Bone marrow (tissue), 2 donors: ENCODE results near the gene TBATA.

Source experiments
- DNase-seq, 2 donors: peaks; one replicate each; lab custom pipeline; 2025; lab: John Stamatoyannopoulos, UW

Gene TBATA

DNA sequence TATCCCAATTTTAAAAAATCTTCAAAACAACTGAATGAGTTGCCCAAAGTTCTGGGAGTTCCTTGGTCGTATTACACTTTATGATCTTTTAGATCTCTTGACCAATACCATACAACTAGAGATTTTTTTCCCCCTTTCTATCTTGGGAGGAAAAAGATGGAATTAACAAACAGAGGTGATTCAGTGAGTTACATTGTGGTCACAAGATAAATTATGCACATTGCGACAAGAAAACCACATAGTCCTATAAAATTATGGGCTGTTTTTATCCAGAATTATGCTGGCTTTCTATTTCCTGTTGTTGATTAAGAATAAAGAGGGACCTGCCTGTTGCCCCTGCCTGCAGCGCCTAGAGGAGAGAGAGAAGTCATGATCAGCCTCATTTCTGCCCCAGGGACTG, 22.4 kb upstream of the TBATA start:
- no peak for DNase-seq

DNA sequence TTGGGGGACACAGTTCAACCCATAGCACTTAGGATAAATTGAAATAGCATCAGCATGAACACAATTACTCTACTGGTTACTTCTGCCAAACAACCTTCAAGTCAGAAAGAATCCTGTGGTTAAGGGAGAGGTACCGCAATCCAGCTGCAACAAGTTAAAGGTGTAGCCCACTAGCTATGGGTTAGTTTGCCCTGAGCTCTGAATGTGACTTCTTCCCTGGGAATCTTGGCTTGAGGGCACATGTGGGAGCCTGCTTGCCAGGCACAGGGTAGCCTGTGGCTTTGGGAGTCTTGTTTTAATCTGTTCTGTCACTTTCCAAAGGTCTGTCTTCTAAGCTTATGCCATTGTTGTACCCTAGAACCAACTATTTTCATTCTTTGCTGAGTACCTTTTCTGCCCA, 21.7 kb upstream of the TBATA start:
- DNase-seq = no peak

DNA sequence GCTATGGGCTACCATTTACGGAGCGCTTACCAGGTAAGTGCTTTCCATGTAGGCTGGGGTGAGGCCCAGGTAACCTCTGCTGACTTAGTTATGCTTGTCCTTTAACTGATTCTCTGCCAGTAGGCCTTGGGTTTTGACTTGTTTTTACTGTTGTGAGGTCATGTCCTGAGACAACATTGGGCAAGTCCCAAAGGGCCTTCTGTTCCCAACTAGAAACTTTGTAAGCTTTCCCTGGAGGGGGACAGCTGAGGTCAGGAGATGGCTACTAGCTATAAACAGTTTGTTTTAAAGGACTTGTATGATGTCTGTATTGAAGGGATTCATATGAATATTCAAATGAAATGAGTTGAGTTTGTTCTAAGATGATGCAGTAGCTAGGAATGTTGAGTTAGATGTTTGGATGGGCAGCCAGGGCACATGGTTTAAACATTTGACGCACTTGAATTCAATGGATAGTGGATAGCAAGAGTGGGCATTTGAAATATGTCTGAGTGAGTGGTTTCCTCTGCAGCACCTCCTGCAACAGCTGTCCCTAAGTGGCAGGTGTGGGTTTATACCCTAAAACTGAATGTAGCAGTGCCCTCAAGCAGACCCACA, 20.5 kb upstream of the TBATA start:
- no peak for DNase-seq

DNA sequence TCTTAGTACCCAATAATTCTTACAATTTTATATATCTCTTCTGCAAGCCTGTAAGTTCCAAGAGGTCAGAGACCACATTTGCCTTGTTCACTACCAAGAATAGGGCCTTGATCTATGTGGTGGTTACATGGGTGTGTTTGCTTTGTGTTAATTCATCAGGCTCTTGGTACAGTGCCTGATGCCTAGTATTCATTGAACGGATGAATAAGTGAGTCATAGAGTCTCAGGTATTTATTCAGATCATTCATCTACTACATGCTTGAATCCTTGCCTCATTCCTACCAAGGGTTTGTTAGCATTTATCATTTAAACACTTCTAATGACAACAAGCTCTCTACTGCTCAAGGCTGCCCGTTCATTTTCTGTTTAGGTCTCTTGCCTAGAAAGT, 19.2 kb upstream of the TBATA start:
- DNase-seq = no peak

DNA sequence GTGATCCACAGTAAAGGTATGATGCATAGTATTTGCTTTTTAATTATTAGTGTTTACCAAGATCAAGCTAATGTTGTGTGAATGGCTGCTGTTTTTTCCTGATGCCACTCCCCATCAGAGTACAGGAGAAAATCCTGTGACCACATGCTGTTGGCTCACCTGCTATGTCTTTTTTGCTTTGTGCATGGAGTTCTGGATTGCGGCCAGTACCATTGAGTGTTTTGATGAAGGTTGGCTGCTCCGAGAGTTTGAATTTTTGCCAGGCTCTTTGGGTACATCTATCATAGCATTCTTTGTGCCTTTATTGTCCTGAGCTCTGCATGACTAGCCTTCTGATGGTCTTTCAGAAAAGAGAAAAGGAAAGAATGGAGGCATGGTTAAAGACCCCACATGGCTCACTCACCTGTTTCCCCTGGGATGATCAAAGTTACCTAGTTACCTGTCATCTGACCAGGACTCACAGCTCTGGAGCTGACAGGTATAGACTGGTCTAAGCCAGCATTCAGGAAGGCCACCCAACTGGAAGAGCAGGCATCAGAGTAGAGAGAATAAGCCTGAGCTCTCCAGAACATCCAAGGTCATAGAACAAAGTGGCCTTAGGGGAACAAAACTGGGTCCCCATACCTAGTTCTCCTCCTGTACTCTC, 18.7 kb upstream of the TBATA start:
- no peak for DNase-seq

DNA sequence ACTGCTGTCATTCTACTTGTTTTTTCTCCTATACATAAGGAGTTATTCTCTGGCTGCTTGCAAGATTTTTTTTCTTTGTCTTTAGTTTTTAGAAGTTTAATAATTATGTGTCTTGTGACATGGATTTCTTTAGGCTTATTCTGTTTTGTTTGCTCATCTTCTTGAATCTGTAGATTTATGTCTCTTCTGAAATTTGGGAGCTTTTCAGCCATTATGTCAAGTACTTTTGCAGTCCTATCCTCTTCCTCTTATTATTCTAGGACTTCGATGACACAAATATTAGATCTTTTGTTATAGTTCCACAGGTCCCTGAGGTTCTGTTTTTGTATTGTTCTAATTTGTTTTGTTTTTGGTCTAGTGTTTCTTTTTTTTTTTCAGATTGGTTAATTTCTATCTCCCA, 16.7 kb upstream of the TBATA start:
- DNase-seq = no peak

DNA sequence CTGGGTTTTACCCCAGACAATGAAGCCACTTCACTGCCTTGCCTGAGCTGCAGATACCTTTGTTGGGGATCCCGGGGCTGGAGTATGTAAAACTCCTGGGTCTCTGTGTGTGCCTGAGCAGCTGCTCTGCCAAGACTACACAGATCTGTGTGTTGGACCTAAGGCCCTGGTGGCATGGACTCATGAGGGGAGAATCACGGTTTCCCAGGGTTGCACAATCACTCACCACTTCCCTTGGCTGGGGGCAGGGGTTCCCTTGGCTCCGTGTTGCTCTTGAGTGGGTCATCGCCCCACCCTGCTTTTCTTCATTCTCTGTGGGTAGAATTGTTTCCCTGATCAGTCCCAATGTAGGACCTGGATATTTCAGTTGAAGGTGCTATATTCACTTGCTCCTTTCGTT, 13.9 kb upstream of the TBATA start:
- DNase-seq = peak in 1 of 2 donors; percentile 15

DNA sequence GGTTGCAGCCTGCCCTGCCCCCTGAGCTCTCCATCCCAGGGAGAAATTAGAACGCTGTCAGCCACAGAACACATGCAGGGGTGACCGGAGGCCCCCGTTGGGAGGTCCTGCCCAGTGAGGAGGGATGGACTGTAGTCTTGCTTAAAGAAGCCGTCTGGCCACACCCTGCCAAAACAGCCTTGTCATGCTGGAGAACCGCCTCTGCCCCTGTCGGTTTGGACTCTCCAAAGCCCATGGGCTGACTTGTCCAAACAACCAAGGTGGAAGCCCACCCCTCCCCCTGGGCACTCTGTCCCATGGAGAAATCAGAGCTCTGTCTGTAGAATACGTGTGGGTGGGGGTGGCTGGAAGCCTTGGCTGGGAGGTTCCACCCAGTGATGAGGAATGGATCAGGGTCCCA, 12.7 kb upstream of the TBATA start:
- no peak for DNase-seq

DNA sequence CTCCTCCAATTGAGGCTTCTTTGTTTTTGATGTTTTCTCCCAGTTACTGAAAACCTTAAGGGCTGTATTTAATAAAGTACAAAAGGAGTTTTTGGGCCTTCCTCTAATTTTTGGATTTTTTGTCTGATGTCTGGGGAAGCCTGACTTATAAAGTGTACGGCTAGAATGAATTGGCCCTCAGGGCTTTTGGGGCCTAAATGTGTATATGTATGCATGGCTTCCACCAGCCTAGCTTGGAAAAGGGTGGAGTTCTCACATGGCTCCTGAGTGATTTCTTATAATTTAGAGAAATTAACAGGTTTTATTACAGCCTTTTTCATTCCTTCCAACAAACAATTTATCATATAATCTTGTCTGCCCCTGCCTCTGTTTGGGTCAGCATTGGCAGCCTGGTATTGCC, 10.4 kb upstream of the TBATA start:
- DNase-seq = no peak

DNA sequence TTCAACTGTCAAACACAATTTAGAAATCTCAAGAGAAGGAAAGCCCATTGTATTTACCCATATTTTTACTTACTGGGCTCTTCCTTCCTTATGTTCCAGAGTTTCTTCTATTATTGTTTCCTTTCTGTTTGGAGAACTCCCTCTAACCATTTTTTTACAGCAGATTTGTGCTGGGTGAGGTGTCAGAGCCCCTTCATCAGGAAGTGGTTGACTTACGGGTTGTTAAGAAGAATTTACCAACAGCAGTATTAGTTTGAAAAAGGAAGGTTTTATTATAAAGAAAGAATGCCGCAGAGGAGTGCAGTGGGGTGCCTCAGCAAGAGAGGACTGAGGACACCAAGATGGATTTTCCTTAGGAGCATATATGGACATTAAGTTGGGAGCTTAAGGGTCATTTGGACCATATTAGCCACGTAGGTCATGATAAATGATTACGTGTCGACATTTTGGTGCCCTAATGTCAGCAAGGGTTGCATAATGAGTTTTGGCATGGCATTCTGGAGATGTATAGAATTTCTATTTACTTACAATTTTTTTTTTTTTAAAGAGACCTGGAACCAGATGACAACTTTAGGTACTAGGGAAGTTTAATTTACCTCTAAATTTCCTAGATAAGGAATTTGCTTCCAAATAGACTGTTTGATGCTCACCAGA, 6.3 kb upstream of the TBATA start:
- DNase-seq = no peak

DNA sequence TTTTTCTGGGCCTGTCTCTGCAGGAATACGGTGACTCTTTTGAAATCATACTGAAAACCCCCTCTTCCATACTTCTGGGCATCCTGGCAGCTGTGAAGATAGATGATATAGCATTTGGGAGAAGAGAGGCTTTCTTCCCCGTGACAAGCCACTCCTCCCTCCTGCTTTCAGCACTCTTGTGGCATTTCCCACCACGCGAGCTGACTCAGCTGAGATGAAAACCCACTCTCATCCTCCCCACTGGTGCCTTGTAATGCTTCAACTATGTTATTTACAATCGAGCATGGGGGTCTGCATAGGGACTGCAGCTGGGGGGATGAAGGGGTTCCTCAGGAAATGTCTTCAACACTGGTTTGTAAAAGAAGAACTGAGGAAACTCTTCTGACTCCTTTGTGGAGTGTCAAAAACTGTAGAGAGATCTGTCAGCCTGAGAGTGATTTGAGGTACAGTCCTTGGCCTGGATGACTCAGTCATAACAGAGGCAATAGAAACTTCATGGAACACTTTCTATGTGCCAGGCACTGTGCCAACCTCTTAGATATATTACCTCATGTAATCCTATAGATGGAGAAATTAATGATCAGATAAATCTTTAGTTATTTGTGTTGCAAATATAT, 1.7 kb upstream of the TBATA start:
- peak in 1 of 2 donors; percentile 47 for DNase-seq

DNA sequence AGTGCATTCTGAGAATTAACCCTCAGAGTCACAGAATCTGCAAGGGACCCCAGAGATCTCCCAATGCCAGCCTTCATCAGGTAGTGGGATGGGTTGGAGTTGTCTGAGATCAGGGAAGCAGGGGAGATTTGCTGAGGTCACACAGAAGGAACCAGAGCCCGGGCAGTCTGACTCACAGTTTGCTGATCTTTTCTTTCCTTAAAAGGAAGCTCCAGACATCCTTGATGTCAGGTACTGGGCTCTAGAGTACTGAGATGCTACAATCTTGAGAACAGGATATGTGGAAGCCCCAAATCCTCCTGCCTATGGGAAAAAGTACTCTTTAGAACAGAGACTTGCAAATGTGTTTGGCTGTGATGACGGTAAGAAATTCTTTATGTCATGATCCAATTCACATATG, 706 bp downstream of the TBATA start:
- no peak for DNase-seq

DNA sequence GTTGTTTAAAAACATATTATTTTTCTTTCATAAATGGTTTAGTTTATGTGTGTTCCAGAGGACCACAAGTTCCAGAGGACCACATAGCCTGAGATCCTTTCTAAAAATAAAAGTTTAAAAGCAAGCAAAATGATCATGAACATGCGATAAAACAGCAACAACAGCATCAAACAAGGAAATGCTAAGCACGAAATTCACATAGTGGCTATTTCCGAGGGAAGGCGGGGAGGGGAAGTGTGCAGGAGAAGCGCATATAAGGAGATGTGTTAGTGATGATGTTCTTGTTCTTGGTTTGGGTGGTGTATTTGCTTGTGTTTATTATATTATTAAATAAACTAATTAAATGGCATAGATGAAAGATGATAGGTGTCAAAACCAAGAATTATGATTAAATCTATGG, 1.2 kb downstream of the TBATA start:
- no peak for DNase-seq

DNA sequence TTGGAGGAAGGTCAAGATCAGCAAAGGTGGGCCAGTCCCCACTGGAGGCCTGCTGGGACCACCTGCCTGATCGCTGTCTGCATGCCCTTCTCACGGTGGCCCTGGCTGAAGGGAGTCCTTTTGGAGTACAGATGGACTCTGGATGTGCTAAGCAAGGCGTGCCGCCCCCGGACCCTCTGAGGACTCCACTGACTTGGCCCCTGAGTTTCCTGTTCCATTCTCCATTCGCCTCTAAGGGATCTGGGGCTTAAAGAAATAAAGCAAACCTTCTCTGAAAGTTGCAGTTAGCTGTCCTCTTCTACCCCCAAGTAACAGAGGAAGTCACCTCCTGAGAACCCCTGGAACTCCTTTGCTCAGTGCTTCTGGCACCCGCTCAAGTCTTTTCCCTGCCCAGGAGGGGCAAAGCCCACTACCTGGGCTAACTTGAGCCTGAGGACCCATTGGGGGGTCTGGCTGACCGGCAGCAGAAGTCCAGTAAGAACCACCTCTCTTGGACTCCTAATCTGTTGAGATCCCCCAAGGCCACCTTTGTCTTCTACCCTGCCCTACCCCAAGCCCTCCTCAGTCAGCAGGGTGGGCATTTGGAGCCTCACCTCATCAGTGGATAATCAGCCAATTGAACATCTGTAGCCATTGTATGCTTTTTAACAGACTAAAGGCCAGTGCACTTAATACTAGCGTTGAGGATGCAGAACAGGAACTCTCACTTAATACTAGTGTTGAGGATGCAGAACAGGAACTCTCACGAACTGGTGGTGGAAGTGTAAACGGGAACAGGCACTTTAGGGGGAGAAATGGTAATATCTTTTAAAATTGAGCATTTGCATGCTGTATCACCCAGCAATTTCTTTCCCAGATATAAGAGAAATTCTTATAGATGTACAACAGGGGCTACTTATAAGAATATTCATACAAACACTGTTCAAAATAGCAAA, 2.2 kb downstream of the TBATA start:
- no peak for DNase-seq

DNA sequence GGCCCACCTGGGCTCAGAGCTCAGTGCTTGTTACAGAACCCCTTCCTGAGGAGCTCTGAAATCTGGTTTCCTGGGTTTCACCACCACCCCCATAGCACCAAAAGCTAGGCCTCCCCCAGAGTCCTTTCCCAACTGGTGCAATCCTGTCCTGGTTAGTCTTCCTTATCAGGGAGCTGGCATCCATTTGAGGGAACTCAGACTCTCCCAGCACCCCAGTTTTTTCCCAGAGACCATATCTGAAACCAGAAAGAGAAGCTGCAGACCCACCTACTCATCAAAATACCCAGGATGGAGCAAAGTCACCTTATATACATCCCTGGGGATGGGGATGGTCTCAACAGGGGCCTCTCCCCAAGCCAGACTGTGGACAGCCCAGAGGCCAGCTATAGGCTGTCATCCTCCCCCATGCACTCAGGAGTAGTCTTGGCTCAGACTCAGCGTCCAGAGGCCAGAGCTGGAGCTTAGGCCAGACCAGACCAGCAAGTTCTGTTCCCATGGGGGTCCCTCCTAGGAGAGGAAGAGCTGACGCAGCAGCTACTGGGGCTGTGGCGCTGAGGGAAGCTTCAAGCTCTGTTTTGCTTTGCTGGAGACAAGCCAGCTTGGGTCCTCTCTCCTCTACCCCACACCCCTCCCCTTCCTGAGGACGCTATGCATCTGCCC, 3.0 kb downstream of the TBATA start:
- DNase-seq = no peak

DNA sequence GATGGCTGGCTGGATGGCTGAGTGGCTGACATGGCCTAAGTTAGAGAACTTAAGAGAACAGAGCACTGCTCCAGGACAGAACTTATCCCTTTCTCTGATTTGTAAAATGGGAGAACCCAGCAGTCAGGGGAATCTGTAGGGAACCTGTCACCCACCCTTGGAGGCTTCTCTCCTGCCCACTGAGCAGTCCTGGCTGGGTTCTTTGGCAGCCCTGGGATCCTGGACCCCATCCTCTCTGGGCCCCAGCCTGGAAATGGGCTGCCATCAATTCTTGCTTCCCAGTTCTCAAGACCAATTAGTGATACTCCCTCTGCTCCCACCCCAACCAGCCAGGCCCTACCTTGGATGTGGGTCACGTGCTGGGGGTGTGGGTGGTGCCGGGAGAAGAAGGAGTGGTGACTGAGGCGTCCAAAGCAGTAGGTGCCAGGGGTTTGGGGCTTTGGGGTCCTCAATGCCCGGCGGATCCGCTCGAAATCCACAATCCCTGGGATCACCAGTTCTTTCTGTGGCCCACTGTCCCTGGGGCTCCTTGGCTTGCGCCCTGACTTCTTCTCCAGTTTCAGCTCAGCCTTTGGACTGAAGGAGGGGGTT, 3.6 kb downstream of the TBATA start:
- no peak for DNase-seq

DNA sequence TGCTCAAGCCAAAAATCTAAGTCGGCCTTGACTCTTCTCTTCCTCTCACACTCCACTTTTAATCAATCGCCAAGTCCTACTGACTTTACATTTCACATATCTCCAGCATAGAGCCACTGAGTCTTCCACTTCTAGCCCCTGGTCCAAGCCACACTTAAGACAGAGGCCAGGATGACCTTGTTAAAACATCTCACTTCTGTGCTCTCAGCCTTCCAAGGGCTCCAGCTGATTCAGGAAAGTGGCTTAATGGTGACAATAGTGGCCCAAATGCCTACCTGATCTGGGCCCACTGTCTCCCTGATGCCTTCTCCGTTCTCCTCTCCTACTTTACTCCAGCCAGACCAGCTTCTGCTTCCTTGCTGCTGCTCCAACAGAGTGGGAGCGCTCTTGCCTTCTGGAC, 4.4 kb downstream of the TBATA start:
- DNase-seq = no peak

DNA sequence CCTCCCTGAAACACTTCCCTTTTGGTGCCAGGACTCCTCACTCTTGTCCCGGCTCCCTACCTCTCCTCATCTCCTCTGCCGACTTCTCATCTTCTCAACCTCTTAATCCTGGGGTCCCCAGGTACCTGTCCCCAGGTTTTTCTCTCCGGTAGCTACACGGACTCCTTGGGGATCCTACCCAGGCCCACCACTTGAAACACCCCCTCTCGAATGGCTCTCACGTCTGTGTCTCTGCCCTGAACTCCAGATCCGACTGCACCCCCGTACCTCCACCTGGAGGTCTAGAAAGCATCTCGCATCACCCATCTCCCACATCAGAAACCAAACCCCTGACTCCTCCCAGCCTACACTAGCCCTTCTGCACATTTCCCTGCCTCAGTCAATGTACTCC, 4.8 kb downstream of the TBATA start:
- no peak for DNase-seq

DNA sequence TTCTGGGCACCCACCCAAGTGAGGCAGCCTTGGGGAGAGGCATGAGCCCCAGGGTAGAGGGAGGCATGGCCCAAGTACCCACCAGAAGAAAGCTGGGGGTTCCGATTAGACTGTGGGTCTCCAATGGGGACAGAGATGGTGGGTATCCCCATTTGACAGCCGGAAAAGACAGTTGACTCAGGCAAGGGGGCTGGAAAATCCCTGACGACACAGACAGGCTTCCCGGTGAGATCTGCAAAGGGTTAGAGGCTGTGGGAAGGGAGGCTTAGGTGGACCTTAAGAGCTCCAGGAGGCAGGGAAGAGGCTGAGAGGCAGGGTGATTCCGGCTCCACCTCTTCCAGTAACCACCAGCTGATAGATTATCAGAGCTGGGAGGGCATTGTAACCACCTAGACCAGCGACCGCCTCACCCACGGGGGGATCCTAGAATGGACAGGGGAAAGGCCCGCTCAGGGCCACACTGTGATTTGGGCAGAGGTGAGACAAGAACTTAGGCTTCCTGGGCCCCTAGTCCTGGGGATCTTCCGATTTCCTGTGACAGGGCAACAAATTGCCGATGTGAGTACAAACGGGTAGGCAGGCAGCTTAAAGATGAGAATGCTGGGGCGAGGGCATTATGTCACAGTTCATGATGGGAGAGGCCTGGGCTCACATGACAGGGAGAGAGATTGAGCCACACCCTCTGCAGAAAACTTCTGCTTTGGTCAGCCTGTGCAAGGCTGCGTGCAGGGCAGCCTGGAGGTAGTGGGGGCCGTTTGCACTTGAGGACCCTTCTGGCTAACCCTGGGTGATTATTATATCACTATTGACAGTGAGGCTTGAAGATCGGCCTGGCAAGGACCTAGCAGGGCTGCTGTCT, 5.4 kb downstream of the TBATA start:
- no peak for DNase-seq

DNA sequence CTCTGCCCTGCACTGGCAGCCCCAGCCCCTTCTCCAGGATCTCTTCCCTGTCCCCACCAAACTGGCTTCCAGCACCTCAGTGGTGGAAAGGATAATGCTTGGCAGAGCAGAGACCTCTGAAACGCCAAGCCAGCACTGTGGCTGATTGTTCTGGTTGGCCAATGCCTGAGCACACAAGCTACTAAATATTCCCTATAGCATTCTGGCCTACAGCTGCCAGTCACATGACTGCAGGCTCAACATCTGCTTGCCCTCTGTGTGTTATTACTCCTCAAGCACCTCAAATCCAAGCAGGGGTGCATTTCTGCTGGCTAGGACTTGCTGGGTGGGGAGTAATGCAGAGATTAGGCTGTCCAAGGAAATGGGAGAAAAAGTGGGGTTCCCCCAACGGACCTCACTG, 6.1 kb downstream of the TBATA start:
- DNase-seq = no peak
